ENCODE data around the gene TEP1. TPM values are rescaled to one million over a fixed set of nuclear protein-coding genes. Genes with fewer than 3 reads are reported as not detected.

The TEP1 gene
- total RNA-seq, 4 donors from 2014 or later = 19.5 to 30.5 (median 23.6) TPM

DNA sequence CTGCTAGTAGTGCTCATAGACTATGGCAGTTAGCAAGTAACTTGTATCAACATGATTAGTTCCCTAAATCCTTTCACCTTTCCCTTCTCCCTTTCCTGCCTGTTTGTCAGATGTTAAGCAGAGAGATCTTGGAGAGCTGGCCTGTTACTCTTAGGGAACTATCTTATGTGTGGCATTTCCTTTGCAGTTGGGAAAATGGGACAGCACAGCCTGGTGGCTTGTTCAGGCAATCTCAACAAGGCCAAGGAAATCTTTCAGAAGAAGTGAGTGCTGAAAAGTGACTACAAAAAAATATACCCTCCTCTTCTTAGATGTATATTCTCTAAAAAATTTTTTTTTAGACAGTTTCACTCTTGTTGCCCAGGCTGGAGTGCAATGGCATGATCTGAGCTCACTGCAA, 62.4 kb downstream of the TEP1 start:
- H3K4me3 ChIP-seq (ENCODE audit: low read depth, poor library complexity, severe bottlenecking) = no peak overlapping the region
- no peak for DNase-seq (ENCODE audit: low spot score in 2 of 2)
- TF ChIP-seq, protein P1, sequence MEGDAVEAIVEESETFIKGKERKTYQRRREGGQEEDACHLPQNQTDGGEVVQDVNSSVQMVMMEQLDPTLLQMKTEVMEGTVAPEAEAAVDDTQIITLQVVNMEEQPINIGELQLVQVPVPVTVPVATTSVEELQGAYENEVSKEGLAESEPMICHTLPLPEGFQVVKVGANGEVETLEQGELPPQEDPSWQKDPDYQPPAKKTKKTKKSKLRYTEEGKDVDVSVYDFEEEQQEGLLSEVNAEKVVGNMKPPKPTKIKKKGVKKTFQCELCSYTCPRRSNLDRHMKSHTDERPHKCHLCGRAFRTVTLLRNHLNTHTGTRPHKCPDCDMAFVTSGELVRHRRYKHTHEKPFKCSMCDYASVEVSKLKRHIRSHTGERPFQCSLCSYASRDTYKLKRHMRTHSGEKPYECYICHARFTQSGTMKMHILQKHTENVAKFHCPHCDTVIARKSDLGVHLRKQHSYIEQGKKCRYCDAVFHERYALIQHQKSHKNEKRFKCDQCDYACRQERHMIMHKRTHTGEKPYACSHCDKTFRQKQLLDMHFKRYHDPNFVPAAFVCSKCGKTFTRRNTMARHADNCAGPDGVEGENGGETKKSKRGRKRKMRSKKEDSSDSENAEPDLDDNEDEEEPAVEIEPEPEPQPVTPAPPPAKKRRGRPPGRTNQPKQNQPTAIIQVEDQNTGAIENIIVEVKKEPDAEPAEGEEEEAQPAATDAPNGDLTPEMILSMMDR (IDR thresholded peaks at IDR 0.05) = no peak
- no peak for TF ChIP-seq POLR2A (IDR thresholded peaks at IDR 0.05)
- intact Hi-C loops (cut with DNase I; ENCODE audit: low total_unique reads) = no loop called here

DNA sequence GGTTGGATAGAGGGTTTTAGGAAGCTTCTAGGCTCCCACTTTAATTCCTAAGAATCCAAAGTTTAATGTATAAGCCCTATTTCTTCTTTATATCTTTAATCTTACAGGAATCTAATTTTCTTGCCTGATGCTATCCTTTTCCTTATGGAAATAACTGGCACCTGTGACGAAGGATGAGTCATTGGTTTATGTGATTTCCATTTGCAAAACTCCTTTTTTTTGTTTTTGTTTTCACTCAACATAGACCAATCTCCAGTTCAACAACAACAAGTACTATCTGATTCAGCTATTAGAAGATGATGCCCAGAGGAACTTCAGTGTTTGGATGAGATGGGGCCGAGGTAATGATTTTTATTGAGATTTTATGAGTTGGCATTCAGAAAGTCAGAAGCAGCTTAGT, 63.0 kb downstream of the TEP1 start:
- no peak overlapping the region for H3K4me3 ChIP-seq (ENCODE audit: low read depth, poor library complexity, severe bottlenecking)
- no peak for TF ChIP-seq POLR2A (IDR thresholded peaks at IDR 0.05)
- intact Hi-C loops (cut with DNase I; ENCODE audit: low total_unique reads) = no loop called here
- no peak for DNase-seq (ENCODE audit: low spot score in 2 of 2)
- WGBS, 2 donors = 80 to 86% methylated on average over 2 of the region's 2 CpGs

DNA sequence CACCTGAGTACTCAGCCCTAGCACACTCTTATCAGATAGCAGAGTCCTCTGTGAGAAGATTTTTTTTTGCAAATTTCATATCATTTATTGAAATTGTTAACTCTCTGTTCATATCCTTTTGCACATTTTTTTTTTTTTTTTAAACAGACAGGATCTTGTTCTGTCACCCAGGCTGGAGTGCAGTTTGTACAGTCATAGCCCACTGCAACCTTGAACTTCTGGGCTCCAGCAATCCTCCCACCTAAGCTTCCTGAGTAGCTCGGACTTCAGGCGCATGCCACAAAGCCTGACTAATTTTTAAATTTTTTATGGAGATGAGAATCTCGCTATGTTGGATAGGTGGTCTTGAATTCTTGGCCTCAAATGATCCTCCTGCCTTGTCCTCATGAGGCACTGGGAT, 65.6 kb downstream of the TEP1 start:
- DNase-seq (ENCODE audit: low spot score in 2 of 2) = no peak
- no peak overlapping the region for H3K4me3 ChIP-seq (ENCODE audit: low read depth, poor library complexity, severe bottlenecking)
- TF ChIP-seq, protein P1 (IDR thresholded peaks at IDR 0.05) = no peak
- TF ChIP-seq POLR2A (IDR thresholded peaks at IDR 0.05) = no peak
- intact Hi-C loops (cut with DNase I; ENCODE audit: low total_unique reads) = no loop called here
- 98% methylated on average over 3 of the region's 3 CpGs for WGBS, 2 donors

DNA sequence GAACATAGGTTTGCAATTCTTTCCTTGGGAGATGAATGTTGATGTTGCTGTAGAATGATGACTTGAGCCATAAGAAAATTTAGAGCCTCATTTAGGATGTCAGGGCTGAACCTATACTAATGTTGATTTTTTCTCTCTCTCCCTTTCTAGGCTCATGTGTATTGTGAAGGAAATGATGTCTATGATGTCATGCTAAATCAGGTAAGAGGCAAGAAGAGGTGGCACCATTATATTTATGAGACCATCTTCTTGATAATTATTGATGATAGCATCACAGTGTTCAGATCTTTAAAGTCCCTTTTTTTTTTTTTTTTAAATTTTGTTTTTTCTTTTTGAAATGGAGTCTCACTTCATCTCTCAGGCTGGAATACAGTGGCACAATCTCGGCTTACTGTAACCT, 66.6 kb downstream of the TEP1 start:
- WGBS, 2 donors = 97 to 100% methylated on average over 1 of the region's 1 CpG
- intact Hi-C loops (cut with DNase I; ENCODE audit: low total_unique reads) = no loop called here
- DNase-seq (ENCODE audit: low spot score in 2 of 2) = no peak
- no peak overlapping the region for H3K4me3 ChIP-seq (ENCODE audit: low read depth, poor library complexity, severe bottlenecking)
- TF ChIP-seq POLR2A (IDR thresholded peaks at IDR 0.05) = no peak
- TF ChIP-seq, protein P1 (IDR thresholded peaks at IDR 0.05) = no peak

DNA sequence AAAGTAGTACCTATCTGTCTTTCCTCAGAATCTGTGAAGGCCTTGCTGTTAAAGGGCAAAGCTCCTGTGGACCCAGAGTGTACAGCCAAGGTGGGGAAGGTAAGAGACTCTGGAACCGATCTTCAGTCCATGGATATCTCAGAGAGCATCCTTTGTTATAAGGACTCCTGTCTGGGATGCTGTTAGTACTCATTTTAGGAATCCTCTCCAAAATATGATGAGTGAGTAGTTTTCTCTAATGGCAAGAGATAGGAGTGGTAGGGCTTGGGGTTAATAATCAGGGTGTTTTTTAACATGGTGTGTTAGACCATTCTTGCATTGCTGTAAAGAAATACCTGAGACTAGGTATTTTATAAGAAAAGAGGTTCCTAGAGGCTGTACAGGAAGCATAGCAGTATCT, 67.9 kb downstream of the TEP1 start:
- no peak for DNase-seq (ENCODE audit: low spot score in 2 of 2)
- H3K4me3 ChIP-seq (ENCODE audit: low read depth, poor library complexity, severe bottlenecking) = no peak overlapping the region
- TF ChIP-seq POLR2A (IDR thresholded peaks at IDR 0.05) = no peak
- TF ChIP-seq, protein P1 (IDR thresholded peaks at IDR 0.05) = no peak
- WGBS, 2 donors = 91 to 92% methylated on average over 1 of the region's 1 CpG
- intact Hi-C loops (cut with DNase I; ENCODE audit: low total_unique reads) = no loop called here

DNA sequence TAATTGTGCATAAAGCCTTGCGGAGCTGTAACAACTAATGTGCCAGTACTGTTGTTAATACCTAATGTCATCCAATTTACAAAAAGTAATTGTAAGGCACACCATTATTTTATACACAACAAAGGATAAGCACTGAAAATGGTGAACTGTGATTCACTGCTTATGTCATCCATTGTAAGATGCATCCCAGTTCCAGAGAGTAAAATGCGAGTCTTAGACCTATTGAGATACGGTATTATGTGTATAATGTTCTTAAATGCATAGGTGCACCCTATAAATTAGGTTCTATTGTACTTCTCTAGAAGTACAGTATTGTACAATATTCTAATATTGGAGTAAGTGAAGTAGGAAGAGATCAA, 69.5 kb downstream of the TEP1 start:
- no peak for TF ChIP-seq POLR2A (IDR thresholded peaks at IDR 0.05)
- TF ChIP-seq, protein P1 (IDR thresholded peaks at IDR 0.05) = no peak
- DNase-seq (ENCODE audit: low spot score in 2 of 2) = no peak
- H3K4me3 ChIP-seq (ENCODE audit: low read depth, poor library complexity, severe bottlenecking) = peak overlapping the region; percentile 21
- WGBS, 2 donors = 0% methylated on average over 3 of the region's 3 CpGs
- intact Hi-C loops (cut with DNase I; ENCODE audit: low total_unique reads) = no loop called here

All from lower leg skin (tissue), 4 donors.